EL (cell line): ENCODE data around the gene ATP10A.

Source experiments
- DNase-seq: peaks from one replicate; pipeline ENCODE4 v3.0.0-alpha.2; 2016

Gene ATP10A

DNA sequence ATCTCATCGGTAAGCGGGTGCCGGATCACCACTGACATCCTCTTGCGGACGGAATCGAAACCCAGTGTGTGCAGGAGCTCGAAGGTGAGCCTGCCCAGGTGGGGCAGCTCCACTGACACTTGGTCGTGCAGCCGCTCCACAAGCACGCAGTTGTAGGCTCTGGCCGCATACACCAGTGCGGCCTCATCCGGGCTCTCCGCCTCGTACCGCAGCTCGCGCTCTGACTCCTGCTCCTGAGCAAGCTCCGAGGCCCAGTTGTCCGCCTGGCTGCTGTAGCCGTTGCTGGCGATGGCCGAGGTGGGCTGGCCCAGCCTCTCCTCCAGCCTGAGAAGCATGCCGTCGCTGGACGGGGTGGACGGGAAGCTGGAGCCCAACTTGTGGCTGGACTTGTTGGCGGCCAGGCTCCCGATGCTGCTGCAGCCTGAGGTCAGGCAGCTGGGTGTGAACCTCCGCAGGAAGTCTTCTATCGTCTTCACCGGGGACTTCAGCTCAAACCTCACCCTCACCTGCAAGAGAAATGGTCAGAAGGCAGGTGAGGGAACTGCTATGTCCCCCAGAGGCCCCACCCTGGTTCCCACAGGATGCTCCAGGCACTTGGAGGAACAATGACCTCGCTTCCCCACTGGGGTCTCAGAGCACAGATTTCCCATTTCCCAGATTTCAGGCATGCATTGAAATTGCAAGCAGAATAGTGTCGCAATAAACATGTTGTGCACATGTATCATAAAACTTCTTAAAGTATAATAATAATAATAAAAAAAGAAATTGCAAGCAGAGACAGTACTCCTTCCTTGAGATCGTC lies 149.2 kb downstream of the ATP10A start:
- no peak for DNase-seq

DNA sequence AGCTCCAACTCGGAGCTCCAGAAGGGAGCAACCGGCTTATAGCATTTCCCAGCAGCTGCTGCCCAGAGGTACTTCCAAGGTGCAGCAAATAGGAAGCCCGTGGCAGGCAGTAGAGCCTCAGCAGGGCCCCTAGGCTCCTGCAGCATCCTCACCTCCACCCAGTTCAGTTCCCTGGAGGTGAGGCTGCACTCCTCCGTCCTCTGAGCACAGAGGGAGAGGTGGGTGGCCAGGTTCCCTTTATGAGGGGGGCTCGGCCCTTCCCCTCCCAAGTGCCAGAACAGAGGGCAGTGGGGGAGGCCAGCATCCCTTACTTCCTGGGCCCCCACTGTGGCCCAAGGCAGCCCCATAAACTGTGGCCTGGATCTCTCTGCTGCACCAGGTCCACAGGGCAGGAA lies 150.2 kb downstream of the ATP10A start:
- no peak for DNase-seq

DNA sequence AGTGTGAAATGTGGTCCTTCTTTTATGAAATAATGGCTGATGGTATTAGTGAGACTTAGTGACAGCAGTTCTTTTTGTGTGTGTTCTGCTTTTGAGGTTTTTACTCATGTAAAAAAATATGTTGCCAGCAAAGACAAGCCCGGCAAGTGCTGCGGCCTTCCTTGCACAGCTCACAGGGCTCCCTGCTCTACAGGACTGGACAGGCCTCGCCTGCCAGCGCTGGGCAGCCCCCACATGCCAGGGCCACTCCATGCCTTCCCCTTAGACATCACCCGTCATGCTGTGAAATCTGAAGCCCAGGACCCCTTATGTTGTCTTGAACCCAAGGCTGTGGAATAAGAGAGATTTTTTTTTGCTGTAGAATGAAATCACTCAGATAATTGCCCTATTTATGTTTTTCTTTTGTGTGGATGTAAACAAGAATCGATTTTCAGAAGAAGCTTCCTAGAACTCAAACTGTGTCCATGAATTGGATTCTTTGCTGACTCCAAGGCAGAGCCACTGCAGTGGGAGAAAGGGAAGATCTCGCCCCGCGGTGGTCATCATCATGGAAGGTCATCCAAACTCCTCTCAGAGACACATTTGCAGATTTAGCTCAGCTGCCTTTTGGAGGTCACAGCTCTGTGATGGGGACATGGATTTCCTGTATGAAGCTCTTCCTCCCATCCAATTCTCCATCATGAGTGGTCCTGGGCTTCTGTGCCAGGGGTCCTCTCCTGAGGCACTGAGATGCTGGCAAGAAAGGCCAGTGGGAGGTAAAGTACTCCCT lies 150.8 kb downstream of the ATP10A start:
- no peak for DNase-seq

DNA sequence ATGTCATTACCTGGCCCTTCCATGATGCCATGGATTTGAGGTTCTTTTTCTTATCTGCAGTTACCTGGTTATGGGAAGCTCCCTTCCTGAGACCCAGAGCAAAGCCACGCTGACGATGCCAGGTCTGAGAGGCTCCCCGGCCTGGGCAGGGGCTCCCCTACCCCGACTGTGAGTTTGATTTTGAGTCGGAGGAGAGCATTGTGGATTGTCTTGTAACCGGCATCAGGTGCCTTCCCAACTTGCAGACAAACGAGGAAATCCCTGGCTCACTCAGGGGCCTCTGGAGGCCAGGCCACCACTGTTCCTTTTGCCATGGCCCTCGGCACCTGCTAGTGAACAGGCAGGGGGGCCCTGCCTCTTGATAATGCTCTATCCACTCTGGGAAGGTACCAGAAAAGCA lies 151.4 kb downstream of the ATP10A start:
- DNase-seq, result no peak

DNA sequence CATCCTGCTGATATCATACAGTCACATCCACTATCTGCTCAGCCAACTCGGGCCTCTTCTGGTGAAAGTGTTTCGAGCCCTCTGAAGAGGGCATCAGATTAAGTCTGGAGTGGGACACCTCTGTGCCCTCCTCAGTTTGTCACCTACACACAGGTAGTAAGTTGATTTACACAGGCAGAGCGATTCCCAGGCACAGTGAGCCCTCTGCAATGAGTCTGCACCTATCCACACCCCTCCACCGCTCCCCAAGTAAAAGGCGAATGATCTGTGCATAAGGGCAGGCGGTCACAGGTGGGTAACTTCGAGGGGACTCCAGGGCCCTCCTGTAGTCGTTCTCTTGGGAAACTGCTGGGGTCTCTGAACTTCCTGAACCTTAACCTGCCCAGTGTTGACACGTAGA lies 152.0 kb downstream of the ATP10A start:
- no peak for DNase-seq

DNA sequence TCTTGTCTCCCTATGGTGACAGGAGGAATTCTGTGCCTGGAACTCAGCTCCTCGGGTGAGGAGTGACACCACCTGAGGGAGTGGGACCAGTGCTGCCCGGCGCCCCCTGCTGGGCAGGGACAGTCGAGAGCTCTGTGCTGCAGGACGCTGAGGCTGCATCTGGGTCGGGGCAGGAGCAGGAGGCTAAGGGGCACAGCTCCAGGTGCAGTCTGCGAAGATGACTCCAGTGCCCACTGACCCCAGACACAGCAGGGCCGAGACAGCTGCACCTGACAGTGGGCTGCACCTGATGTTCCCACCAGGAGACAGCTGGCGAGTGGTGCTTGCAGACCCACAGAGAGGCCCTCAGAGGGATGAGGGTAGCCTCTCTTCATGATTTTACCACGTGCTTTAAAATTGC lies 152.9 kb downstream of the ATP10A start:
- peak; percentile 18 for DNase-seq

DNA sequence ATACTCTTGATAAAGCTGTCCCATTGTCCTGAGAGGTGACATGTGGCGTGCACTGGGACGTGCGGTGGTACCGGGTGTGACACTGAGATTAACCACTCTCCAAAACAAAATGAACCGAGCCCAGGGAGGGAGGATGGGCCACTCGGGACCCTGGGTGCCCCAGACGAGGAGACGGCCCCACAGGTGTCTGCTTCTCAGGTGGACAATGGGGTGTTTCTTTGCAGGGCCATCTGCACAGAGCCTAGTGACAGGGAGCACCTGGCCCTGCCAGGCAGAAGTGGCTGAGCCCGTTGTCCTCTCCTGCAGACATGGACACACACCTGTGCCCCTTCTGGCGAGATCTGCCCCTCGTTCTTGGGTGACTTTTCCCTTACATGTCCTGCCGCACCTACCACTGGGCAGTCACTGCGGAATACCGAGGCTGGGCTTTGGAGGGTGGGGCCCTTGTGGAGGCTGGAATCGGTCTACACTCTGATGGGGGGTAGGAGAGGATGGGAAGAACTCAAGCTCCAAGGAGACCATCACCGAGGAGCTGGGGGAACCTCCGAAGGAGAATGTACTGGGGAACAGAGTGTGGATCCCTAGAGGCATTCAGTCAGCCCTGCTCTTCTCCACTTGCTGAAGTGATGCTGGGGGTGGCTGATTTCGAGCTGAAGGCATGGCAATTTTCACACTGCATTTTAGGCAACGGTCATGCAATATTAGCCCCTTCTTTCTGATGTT lies 153.5 kb downstream of the ATP10A start:
- DNase-seq, result no peak

DNA sequence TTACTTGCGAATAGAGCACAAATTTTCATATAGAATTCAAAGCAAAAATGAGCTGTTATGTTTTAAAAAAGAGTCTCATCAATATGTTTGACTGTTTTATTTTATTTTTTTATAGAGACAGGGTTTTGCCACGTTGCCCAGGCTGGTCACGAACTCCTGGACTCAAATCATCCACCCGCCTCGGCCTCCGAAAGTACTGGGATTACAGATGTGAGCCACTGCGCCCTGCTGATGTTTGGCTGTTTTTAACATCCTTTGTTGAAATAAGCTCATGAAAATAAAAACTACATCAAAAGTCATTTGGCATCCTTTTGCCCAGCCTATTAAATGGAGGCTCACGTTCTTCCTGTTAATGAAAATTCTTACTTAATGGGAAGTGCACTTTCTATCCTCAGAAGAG lies 154.7 kb downstream of the ATP10A start:
- no peak for DNase-seq

DNA sequence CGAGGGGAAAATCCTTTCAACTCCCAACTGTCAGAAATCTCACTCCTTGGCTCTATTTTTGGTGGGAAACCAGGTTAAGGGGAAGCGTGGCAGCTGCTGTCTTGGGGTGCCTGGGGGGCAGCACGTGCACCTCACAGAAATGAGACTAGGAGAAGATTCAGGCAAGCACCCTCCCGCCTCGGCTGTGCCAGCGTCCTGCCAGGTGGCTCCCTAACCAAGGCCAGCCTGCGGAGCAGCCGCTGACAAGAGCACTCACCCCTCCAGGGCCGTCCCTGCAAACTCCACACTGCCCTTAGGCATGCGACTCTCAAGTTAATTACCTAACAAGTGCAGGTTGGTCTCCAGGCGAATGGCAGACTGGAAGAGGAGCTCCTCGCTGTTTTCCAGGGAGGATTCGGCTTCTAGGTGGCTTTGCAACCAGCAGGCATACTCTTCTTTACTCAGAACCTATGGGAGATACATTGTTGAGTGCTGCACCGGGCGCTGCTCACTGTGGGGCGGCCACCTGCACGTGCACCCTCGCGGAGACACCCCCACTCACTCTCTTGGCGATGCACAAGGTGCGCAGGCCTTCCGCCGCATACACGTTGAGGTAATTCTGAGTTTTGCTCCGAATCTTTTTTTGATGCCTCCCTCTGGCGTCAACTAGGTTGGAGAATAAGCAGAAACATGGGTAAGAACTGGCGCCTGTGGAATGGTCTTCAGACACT lies 155.3 kb downstream of the ATP10A start:
- DNase-seq, result no peak

DNA sequence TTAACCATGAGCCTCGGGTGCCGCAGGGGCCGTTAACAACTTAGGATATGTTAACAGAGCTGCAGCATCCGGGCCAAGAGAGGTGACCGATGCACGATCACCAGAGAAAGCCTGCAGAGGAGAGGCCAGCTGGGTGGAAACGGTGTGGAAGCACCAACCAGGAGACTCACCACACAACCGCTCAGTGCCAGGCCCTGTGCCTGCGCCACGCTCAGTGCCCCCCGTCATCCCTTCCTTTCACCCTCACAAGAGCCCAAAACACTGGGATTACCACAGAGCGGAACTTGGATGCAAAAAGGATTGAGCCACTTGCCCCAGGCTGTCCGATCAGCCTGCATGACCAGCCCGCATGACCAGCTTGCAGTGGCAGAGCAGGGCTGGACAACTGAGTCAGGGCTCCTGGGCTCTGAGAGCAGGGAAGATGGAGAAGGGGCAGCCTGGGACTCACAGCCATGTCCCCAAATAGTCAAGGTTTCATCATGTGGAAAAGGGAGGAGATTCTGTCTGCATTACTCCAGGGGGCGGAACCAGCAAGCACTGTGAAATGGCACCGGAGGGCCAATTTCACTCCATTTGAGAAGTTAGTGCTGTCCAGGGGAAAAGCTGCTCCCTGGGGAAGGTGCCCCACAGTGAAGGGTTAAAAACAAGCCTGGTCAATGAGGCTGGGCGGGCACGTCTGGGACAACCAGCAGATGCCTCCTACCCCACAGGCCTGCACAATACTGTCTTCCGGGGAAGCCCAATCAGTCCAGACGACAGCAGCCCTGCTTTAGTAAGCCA lies 156.8 kb downstream of the ATP10A start:
- no peak for DNase-seq

DNA sequence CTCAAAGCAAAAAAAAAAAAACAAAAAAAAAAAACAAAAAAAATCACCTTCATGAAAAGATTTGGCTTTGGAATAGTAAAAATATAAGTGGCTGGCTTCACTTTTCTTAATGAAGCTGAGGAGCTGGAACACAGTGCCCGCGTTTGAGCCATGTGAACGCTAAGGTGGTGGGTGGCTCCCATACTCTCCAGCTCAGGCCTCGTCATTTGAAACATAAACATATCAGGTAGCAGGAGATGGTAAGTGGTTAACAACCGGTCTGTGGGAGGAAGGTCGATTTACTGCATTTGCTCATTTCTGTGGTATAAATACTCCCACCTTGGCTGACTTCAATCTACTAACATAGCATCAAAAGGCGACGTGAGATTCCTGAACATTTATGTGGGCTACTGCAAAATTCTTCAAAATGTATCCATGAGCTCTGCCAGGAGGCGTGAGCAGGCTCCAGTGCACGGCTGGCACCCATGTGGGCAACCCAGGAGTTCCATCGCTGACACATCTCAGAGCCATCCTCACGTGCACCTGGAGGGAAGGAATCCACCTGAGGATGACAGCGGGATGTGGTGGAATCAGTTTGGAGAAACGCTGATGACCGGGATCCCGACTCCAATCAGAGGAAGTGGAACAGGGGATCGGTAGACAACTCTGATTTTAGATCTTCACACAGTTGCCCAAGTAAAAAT lies 157.6 kb downstream of the ATP10A start:
- no peak for DNase-seq

DNA sequence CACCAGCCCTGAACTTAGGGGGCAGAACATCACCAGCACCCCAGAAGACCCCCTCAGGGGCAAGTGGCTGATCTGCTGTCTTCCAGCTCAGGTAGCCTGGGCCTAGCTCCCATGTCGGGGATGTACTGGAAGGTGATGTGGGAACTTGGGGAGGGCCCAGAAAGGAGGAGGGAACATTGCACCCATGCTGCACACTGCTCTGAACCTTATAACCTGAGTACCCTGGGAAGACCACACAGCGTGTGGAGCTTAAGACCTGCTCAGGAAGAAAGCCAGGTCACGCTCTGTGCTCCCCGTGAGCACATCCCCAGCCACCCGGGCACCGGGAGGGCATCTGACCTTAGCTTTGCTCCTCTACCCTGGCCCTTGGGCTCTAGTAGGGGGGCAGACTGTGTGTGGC lies 159.4 kb downstream of the ATP10A start:
- no peak for DNase-seq

DNA sequence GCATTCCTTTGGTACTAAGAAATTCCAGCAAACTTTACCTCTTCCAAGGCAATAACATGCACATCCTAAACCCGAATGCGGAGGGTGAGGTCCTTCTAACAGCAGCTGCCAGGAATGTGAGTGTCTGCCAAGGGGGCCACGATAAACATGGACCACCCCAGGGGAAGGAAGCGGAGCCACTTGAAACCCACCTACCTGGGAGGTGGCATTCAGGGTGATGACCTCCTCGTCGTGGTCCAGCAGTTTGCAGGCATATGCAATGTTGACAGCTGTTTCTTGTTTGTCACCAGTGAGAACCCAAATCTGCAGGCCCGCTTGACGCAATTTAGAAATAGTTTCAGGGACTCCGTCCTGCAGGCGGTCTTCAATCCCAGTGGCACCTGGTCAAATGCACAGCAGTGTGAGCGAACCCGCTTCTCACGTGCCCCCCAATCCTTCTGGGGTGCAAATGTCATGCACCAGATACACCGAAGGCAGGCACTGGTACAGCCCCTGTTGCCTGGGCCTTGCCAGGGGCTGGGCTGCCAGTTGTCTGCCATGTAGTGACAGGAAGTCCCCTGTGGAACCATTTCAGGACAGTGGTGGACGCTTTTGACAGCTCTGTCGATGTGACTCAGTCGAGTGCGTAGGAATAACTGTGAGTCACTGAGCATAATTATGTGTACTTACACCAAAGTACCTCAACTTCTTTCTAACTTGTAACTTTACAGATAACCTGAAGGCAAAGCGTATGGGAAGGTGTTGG lies 161.2 kb downstream of the ATP10A start:
- DNase-seq, result no peak

DNA sequence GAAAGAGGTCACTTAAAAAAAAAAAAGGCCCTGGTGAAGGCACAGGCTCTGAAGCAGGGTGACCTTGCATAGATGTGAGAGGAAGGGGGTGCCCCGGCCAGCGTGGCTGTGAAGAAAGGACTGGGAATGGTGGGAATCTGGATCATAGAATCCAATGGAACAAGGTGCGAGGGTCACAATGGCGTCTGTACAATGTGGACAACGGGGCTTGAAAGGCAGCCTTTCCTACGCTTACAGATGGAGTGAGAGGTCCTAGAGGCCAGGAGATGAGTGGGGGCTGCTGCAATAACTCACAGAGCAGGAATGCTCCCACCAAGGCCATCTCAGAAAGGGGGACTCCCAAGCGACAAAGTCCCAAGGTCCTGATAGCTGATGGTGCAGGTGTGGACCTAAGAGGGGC lies 162.2 kb downstream of the ATP10A start:
- no peak for DNase-seq

DNA sequence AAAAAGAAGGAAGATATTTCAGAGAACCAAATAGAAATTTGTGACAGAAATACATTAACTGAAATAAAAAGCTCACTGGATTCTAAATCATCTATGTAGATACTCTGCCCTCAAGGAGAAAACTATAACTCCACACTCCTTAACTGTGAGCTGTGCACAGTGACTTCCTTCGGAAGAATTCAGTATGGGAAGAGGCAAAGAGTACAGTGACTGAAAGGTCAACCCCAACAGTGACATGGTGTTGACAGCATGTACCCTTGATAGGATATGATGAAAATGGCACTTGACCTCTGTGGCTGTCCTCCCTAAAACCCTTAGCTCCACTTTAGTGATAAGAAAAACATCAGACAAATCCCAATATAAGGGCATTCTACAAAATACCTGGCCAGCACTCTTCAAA lies 165.5 kb downstream of the ATP10A start:
- no peak for DNase-seq

DNA sequence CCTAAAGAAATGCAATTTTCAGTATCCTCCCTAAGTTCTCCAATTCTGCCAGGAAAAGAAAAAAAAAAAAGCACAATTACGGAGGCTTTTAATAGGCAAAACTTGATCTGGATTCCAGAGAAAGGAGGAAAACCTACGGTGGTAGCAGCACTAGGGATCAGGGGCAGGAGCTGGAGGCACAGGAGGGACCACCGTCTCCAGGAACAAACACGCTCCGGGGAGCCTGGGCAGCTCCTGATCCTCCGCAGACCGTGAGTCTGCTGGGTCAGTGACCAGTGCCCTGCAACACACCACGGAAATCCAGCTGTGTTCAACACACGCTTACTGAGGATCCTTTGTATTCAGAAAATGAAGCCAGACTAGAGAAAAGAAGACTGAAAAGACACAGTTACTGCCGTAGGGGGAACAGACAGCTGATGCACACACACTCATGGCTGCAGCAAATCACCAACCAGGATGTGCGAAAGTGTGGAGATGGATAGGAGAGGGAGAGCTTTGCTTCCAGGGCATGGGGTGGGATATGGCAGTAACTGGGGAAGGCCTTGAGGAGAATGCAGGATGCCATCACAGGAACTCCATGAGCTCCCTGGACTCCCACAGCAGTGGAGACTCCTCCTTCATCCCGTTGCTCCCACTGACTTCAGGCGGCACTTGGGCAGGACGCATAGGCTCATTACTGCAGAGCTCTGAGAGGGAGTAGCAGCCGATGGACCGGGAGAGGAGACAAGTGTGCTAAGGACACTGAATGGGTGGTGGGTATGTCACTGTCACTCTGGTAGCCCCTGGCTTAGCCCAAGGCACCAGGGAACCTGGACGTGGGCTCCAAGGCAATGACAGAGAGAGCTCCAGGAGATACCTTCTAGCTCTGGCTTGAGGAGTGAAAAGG lies 167.0 kb downstream of the ATP10A start:
- DNase-seq, result no peak

DNA sequence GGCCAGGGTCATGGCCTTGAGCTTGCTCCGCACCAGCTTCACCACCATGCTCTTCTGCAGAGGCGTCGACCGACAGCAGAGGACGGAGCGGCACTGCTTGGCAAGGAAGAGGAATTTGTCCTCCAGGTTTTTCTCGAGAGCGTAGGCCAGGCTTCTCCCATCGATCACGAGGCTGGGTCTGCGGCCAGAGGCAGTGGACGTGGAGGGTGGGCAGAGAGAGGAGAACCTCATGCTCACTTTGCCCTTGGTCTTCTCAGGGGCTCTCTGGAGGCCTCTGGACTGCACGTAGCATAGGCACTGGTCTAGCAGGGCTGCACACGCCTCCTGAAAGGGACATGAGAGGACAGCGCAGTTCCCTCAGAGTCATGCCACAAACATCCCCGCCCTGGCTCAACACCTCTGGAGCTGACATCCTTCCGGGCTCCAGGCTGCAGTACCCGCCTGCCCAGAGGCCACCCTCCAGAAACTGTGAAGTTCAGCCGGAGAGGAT lies 168.3 kb downstream of the ATP10A start:
- DNase-seq, result no peak

DNA sequence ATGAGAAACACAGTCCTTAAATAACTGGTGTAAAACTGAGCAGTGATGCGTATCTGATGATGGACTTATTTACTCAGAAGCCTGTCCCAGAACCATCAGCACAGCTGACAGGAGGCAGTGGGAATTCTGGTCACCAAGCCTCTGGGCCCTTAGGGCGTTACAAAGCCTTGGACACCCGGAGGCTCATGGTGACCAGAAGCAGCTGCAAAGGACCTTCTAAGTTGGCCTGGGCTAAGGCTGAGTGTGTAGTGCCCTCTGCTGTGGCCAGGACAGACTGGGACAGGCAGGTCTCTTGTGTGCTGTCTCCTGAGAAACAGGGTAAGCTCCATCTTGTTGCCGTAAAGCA lies 168.9 kb downstream of the ATP10A start:
- DNase-seq, result no peak

DNA sequence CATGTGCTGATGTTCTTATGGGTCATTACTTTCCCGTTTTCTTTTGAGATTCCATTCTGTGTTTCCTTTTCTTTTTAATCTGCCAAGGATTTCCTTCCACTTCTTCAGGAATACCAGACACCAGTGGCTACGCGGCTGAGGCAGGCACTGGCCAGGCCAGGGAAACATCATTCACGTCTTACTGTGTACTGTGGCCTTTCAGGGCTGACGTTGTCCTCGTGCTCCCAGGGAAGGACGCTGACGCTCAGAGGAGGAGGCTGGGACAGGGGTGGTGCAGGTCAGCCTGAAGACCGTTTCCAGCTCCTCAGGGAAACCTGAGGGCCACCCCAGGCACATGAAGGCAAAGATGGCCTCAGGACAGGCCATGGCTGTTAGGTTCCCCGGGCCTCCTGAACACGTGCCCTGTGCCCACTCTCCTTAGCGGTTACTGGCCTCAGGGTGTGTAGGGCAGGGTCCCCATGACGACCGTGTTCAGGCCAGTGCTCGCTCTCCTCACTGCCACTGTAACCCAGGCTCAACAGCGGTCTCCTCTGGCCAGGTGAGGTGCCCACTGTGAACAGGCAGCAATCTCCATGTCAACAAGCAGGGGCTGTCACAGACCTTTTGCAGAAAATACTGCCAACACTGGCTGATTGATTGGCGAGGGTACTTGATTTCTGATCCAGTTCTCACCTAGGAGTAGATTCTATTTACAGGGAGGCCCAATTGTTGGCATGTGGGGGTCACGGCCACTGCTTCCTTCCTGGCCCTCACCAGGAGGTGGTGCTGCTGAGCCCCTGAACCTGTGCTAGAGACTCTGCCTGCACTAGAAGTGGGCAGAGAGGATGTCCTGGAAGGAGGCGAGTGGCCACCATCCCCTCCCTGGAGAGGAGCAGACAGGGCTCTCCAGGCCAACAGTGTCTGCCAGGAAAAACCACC lies 169.5 kb downstream of the ATP10A start:
- DNase-seq, result peak; percentile 17
